CD4-positive, alpha-beta T cell treated with Interleukin-4 for 1 hour (primary cell): ENCODE results near the gene TRABD2B.
"Not testable (repeated sequence)": the region's sequence is repeated elsewhere in the genome, so short reads cannot be mapped to it uniquely, and the experiment has no call there.

Experiments
- DNase-seq, 2 donors: peaks; one replicate each; pipeline ENCODE4 v3.0.0-alpha.2; 2020 to 2022

Gene TRABD2B

DNA sequence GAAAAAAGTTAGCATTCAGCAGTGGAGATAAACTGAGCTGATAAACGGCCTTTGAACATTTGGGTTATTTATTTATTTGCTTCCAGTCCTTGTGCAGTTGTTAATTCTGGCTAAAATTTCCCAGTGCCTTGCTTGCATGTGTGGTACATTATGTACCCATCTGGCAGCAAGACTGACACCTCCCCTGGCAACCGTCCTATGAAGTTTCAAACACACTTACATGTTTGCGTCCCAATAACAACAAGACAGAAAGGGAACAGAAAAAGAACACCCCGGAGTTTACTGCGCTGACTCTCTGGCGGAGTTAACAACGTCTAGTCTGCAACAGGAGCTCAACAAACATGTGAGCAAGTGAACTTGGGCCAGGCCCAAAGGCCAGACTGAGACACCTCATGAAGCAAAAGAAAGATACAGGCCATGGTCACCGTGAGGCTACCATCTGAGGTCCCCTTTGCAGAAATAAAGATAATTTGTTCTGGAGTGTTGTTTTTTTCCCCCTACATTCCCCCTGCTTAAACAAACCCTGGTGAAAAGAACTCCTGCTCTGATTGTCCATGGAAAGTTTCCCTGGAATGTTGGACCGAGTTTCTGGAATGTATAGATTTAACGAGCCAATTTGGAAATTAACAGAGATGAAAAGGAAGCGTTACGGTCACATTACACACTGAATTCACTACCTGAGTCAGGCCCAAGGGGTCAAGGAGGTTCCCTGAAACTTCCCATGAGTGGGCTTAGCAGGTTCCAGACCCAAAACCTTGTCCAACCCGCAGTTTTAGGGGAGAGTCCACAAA is 33.4 kb downstream of the TRABD2B start:
- no peak for DNase-seq

DNA sequence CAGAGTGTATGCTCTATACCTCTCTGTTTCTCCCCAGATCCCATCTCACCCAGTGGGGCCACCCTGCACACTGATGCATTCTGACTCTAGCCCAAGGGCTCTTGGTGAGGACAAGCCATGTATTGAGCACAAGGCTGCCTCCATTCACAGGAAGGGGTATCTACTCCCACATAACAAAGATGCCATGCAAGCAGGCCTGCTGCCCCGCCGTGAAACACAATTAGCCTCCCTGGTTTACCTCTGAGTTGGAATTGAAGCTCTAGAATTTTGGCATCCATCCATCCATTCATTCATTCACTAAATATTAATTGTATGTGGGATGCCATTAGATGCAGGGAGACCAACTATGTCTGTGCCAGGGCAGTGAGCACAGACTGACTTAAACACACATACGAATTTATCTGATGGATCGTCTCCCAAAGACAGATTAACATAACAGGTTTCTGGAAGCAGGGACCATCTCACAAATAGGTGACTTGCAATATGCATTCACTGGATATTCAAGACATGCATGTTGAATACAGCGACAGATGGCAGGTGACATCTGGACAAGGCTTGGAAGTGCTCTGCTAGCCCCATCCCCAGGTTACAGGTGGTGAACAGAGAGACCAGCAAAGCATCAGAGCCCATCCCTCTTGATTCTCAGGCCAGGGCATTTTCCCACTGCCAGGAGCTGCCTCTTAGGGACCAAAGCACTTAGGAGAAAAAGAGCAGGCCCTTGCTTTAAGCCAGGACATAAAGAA is 34.3 kb downstream of the TRABD2B start:
- no peak for DNase-seq

DNA sequence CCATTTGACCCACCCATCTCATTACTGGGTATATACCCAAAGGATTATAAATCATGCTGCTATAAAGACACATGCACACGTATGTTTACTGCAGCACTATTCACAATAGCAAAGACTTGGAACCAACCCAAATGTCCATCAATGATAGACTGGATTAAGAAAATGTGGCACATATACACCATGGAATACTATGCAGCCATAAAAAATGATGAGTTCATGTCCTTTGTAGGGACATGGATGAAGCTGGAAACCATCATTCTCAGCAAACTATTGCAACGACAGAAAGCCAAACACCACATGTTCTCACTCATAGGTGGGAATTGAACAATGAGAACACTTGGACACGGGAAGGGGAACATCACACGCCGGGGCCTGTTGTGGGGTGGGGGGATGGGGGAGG is 35.4 kb downstream of the TRABD2B start:
- DNase-seq, result not testable (repeated sequence)

DNA sequence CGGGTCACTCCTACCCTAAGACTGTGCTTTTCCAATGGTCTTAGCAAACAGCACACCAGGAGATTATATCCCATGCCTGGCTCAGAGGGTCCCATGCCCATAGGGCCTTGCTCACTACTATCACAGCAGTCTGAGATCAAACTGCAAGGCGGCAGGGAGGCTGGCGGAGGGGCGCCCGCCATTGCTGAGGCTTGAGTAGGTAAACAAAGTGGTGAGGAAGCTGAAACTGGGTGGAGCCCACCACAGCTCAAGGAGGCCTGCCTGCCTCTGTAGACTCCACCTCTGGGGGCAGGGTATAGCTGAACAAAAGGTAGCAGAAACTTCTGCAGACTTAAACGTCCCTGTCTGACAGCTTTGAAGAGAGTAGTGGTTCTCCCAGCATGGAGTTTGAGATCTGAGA is 40.7 kb downstream of the TRABD2B start:
- not testable (repeated sequence) for DNase-seq

DNA sequence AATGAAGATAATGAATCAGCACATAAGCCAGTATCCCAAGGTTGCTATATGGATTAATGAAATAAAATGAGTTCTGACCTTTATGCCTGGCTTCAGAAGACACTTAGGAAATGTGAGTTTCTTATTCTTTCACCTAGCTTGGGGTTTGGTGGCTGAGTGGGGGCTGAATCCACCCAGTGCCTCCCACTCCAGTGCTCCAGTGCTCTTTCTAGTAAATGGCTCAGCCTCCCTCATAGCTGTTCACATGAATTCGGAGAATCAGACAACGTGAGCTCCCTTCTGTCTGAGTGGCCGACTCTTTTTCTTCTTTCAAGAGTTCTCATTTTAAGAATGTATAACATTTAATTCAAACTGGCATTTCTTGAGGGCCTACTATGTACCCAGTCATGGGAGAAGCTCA is 43.5 kb downstream of the TRABD2B start:
- no peak for DNase-seq

DNA sequence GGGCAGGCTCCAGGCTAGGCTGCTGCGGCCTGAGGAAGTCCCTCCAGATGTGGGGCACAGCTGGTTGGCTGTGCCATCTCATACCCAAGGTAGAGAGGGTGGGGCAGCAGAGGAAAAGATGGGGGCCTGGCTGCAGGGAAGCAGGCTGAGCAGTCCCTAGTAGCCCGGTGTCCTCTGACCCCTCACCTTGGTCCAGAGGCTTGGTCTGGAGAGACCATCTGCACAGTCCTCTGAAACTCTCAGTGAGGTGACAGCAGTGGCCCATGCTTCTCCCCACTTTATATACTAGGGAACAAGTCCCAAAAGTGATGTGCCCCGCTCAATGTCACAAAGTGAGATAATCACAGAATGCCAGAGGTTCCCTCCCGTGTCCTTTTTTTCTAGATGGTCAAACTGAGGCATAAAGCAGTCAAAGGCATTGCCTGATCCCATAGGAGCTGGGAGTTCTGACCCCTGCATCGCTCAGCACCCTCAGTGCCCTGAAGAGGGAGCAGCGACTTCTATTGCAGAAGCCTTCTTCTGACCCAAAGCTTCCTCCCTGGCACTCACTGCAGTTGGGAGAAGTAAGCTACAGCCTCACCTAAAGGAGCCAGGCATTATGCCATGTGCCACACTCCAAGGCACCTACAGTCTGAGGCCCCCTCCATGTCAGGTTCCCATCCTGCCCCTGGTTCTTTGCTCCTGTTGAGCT is 45.5 kb downstream of the TRABD2B start:
- no peak for DNase-seq

DNA sequence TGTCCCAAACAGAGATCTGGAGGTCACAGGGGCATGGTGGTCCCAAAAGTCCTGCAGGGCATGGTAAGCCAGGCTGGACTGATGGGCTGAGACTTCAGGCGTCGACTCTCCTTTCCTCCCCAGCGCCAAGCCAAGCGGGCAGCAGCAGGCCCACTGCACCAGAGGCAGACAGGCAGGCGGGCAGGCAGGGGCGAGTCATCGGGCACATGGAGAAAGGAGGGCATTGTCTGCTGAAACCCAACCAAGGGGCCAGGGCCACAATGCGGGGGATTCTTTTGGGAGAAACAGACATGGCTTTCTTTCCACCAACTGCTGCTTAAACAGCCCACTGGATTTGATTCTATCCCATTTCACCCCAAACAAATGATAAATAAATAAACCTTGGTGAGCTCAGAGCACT is 46.2 kb downstream of the TRABD2B start:
- no peak for DNase-seq

DNA sequence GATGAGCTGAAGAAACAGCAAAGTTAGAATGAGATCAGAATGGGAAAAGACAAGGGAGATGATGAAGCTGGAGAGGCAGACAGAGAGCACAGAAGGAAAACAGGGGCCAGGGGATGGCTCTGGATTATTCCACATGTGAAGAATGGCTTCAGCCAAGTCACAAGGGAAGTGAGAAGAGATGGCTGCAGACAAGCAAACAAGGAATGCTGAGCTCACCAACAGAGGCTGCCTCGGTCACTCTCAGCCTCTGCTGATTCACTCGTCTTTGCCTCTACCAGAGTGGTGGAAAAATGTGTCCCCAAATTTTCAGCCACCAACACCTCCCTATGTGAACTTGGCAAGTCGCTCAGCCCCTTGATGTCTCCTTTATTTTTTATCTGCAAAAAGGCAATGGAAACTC is 46.7 kb downstream of the TRABD2B start:
- no peak for DNase-seq

DNA sequence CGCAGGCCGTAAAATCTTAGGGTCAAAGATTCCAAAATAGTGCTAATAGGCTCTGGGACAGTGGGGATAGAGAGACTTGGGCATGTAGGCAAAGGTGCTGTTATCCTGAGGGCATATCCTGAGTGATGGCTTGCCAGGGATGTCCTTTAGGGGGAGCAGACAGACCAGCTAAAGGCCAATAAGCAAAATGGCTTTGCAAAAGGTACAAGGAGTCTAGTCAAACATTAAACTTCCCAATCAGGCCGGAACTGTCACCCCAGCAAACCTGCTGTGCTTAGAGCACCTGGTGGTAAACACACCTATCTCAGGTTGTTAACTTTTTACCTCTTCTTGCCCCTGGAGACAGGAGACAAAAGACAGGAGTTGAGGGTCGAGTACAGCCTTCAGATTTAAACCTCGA is 49.1 kb downstream of the TRABD2B start:
- no peak for DNase-seq

DNA sequence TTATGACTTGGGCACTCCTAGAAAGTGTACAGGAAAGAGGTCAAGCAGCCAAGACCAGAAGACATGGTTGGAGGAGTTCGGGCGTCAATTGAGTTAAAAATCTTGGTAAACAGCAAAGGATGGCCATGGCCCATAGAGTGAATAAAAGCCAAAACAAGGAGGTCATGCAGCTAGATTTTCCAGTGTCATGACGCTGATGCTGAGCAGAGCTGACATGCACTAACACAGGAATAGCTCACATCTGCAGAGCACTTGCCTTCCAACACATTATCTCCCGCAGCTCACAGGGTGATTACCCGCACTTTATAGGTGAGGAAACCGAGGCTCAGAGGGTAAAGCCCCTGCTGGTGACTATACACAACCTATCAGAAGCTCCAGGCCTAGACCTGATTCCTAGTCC is 49.7 kb downstream of the TRABD2B start:
- DNase-seq, result no peak

DNA sequence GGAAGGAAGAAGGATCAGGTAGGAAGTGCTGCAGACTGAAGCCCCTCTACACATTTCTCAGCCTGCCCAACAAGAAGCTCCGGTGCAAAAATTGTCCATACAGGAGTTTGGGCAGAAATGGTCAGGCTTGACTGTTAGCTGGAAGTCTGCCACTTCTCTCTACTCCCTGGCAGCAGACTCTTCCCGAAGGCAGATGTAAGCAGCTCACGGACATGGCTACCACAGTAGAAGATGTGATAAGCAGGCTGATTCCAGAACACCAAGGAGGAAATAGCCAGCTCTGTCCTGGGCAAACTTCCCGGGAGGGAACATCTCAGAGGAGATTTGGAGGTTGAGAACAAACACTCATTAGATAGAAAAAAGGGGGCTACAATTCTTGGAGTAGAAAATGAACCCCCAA is 52.6 kb downstream of the TRABD2B start:
- no peak for DNase-seq

DNA sequence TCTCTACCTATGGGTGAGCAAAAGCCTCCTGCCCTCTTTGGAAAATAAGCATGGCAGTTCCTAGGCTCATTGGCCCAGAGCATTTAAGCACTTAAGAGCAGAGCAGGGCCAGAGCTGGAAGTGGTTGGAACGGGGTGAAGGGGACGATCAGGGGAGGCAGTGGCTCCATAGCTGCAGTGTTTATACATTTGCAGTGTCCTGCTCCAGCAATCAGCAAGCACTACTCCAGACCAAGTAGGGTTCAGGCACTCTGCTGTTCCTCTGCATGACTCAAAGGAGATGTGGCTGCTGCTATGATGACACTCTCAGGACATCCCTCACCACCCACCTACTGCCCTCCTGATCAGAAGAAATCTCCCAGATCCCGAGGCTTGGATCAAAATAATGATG is 55.0 kb downstream of the TRABD2B start:
- no peak for DNase-seq

DNA sequence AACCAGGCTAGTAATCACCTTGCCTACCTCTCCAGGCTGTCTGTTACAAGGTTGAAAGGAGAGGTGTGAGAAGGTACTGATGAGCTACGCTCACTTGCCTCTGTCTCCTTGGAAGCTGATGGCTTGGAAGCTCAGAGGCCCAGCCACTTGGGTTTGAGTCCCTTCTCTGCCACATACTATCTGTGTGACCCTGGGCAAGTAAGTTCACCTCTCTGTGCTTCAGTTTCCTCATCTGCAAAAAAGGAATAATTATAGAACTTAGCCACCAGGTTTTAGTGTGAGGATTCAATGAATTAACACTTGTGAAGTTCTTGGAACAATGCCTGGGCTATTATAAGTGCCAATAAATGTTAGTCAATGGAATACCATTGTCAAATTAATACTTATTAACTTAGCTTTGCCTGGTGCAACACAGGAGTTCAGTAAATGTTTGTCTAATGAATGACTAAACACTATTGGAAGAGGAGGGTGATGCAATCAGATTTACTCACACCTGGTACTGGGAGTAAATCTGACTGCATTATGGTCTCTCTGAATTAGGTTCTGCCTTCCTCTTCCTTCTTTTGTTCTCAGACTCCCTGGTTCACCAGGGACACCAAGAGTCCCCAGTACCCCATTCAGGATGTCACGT is 55.5 kb downstream of the TRABD2B start:
- no peak for DNase-seq

DNA sequence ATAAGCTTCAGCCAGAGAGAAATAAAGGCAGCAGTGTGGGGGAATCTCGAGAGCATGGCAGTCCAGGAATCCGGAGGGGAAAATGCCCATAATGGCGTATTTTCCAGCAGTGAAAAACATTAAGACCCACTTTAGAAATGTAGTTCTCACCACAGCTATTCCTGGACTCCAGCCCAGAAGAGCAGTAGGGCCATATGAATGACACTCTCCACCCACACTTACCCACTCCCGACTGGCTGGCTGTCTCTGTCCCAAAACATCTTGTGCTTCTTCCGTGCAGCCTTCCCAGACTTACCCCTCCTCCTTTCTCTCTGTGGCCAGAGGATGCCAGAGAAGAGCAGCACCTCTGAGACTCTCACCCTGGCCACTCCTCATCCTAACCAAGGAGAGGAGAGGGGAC is 56.4 kb downstream of the TRABD2B start:
- DNase-seq, result no peak

DNA sequence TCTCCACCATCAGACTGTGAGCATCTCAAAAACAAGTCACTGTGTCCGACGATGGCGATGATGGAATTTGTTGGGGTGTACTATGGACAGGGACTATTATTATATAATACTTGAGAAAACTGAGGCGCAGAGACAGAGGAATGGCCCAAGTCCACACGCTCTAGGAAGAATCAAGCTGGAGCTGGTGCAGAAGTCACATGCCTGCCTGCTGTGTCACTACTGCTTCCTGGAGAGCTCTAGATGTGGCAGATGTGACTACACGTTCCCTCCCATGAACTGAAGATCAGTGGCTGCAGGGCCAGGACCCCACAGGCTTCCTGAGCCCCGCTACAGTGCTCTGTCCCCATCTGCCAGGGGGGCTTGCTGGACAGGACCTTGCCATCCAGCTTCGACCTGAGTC is 56.9 kb downstream of the TRABD2B start:
- no peak for DNase-seq

DNA sequence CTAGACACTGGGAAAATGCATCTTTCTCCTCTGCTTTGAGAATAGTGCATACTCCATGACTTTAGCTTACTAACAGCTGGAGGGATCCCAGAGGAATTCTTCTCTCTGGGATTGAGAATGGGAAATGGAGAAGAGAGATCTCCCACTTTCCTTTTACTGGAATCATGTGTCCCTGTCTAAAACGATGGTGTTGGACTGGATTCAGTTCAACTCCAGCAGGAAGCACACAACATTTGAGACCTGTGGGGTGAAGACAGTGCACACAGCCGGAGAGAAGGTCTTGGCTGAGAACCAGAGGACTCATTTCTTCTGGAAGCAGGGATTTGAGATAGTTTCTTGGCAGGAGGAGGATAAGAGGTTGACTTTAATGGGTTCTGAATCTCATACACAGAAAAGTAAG is 58.7 kb downstream of the TRABD2B start:
- no peak for DNase-seq

DNA sequence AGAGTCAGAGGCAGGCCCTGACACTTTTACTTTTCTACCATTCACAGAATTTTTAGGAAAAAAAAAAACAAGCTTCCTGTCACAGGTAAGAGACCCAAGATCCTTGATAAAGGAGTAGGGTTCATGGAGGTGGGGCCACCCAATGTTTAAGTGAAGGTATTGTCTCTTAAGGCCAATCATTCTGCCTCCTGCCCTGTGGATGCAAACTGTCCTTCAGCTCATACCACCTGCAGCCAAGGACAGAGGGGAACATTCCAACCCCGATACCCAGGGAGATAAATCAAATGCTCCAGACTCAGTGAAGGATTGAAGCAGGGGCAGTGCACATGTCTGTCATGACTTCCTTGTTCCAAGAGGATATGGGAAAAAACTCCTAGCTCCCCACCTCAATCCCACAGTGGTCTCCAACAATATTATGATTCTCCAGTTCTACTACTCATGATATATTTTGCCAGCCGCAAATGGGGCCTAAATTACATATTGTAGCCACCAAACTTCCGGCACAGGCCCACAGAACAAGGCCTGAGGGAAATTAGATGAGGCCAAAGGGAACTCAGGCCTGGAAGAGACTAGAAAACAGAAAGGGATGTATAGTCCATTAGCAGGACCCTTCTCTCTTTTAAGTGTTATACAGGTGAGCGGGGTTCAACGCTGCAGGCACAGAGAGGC is 59.5 kb downstream of the TRABD2B start:
- no peak for DNase-seq

DNA sequence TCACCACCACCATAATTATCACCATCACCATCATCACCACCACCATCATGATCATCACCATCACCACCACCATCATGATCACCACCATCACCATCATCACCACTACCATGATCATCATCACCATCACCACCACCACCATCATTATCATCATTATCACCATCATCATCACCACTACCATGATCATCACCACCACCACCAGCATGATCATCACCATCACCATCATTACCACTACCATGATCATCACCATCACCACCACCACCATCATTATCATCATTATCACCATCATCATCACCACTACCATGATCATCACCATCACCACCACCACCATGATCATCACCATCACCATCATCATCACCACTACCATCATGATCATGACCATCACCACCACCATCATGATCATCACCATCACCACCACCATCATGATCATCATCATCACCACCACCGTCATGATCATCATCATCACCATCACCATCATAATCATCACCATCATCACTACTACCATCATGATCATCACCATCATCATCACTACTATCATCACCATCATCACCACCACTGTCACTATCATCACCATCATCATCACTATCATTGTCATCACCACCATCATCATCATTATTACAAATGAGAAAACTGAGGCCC is 60.2 kb downstream of the TRABD2B start:
- DNase-seq, result no peak

DNA sequence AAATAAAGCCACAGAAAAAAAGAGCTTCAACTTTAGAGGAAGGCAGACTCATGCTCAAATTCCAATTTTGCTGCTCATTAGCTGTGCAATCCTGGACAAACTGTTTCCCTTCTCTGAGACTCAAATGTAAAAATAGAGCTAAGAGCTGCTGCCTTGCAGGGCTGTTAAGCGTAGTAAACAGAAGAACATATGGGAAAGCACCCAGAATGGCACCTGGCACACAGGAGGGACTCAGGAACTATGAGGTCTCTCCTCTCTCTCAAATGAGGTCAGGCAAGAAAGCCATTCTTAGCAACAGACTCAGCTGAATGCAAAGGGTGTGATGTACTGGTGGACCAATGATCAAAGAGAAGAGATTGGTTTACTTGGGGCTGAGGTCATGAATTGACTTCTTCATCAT is 61.3 kb downstream of the TRABD2B start:
- no peak for DNase-seq

DNA sequence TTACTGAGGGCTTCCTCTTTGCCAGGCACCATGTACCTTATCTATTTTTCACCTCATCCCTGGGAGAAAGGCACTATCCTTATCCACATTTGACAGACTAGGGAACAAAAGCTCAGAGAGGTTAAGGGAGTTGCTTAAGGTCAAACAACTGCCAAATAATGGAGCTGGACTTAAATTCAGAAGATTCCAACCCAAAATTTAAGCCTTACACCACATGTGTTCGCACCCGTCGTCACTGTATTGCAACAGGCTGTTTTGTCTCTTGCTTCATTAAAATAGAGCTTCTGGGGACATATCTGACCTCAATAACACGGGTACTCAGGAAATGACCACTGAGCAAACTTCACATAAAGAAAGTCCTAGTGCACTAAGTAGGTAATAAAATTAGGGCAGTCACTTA is 62.0 kb downstream of the TRABD2B start:
- DNase-seq, result no peak

DNA sequence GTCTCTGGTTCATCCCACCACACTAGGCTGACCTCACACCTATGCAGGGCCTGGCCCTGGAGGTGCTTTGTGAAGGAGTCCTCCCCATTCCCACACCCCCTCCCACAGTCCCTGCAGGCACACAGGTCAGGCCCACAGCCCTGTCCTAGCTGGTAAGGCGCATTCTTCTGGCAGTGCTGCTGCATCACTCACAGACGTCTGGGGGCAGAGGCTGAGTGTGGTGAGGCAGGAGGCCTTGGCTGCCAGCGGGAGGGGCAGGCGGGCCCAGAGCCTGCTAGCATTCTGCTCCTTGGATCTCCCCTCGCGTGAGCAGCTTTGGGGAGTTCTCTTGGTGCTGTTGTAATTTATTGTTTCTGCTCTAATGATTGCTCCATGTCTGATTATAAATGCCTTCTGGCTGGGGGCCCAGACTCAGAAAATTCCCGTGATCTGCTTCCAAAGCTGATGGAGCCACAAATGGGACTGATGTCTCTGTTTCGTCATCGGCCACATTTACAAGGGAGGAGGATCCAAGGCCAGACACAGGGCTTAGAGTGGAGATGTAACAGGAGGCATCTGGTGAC is 62.9 kb downstream of the TRABD2B start:
- no peak for DNase-seq

DNA sequence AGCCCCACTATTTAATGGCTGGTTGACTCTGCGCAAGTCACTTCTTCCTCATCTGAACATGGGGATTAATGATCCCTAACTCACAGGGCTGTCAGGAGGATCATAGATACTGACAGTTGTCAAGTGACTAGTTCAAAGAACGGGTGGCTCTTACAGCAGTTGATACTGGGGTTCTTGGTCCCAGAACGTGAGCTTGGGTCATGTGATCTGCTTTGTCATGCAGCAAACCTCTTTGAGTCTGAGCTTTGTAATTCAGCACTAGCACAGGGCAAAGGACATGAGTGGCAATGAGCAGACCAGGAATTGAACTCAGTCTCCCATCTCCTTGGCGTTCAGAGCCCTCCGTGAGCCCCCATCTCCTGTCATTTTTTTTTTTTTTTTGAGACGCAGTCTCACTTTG is 64.4 kb downstream of the TRABD2B start:
- DNase-seq, result no peak
